Measurements from ENCODE around the gene WIF1. TPM values are rescaled to one million over a fixed set of nuclear protein-coding genes. Genes with fewer than 3 reads are reported as not detected.

The WIF1 gene
- total and polyA plus RNA-seq, 10 of the 15 experiments (the other 5 are each of a cell fraction or from before 2014, with no cell fraction given), result 0.04 to 0.05 (median 0.05) TPM; not detected in 7

DNA sequence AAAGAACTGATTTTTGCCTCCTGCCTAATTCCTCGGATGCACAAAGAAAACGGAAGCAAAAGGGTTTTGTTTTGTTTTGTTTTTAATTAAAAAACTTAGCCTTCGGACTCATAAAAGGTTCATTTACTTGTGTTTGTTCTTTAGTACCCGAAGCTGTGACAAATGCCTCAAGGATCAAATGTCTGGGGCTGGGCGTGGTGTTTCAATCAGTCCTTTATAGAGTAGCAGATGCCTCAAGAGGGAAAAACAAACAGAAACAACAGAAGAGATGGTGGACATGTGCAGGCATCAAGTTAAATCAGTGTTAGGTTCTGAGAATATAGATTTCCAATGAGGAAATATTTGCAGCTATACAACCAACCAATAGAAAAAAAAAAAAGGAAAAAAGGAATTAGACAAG, 1.6 kb upstream of the WIF1 start:
- H3K4me3 ChIP-seq, result no peak overlapping the region
- no peak overlapping the region for H2AFZ ChIP-seq (ENCODE audit: control insufficient read depth, low read depth, low read length)
- no peak overlapping the region for H3K9ac ChIP-seq (ENCODE audit: control insufficient read depth, insufficient read depth, low read length)
- in situ Hi-C loops (cut with MboI), result loop anchor here (5.0 kb wide), 1 partner anchor 325 kb away; no protein-coding TSS in a partner anchor
- SMC1A ChIA-PET (ENCODE audit: uncharacterized antibody, unreplicated experiment), result interaction anchor here (0.7 to 6.5 kb wide), 11 partner anchors 10 to 326 kb away, joined by 3 to 57 read pairs (median 6); no protein-coding TSS in a partner anchor
- H3K79me2 ChIP-seq (ENCODE audit: control insufficient read depth, insufficient read depth, low read length), result no peaks in the 10 kb centered on the region
- CTCF ChIA-PET, result interaction anchor here (0.6 to 3.1 kb wide), 16 partner anchors 11 to 326 kb away, joined by 3 to 38 read pairs (median 7); no protein-coding TSS in a partner anchor
- RAD21 ChIA-PET (ENCODE audit: unreplicated experiment), result interaction anchor here (0.9 to 2.7 kb wide), 10 partner anchors 11 to 326 kb away, joined by 3 to 21 read pairs (median 7); partner anchors contain the start of gene LEMD3
- no peak overlapping the region for H3K27ac ChIP-seq (ENCODE audit: control insufficient read depth, insufficient read depth)
- H4K20me1 ChIP-seq (ENCODE audit: control insufficient read depth, insufficient read depth), result no peaks in the 10 kb centered on the region
- TF ChIP-seq, protein P1, sequence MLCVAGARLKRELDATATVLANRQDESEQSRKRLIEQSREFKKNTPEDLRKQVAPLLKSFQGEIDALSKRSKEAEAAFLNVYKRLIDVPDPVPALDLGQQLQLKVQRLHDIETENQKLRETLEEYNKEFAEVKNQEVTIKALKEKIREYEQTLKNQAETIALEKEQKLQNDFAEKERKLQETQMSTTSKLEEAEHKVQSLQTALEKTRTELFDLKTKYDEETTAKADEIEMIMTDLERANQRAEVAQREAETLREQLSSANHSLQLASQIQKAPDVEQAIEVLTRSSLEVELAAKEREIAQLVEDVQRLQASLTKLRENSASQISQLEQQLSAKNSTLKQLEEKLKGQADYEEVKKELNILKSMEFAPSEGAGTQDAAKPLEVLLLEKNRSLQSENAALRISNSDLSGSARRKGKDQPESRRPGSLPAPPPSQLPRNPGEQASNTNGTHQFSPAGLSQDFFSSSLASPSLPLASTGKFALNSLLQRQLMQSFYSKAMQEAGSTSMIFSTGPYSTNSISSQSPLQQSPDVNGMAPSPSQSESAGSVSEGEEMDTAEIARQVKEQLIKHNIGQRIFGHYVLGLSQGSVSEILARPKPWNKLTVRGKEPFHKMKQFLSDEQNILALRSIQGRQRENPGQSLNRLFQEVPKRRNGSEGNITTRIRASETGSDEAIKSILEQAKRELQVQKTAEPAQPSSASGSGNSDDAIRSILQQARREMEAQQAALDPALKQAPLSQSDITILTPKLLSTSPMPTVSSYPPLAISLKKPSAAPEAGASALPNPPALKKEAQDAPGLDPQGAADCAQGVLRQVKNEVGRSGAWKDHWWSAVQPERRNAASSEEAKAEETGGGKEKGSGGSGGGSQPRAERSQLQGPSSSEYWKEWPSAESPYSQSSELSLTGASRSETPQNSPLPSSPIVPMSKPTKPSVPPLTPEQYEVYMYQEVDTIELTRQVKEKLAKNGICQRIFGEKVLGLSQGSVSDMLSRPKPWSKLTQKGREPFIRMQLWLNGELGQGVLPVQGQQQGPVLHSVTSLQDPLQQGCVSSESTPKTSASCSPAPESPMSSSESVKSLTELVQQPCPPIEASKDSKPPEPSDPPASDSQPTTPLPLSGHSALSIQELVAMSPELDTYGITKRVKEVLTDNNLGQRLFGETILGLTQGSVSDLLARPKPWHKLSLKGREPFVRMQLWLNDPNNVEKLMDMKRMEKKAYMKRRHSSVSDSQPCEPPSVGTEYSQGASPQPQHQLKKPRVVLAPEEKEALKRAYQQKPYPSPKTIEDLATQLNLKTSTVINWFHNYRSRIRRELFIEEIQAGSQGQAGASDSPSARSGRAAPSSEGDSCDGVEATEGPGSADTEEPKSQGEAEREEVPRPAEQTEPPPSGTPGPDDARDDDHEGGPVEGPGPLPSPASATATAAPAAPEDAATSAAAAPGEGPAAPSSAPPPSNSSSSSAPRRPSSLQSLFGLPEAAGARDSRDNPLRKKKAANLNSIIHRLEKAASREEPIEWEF (IDR thresholded peaks at IDR 0.05; ENCODE audit: insufficient replicate concordance, low read depth, low read length), result no peak
- no peak for TF ChIP-seq ZNF622 (IDR thresholded peaks at IDR 0.05)
- no peak for TF ChIP-seq HDGF (IDR thresholded peaks at IDR 0.05)
- TF ChIP-seq EGR1 (IDR thresholded peaks at IDR 0.05; ENCODE audit: borderline replicate concordance in 1 of 2, low read depth in 2 of 2, low read length in 2 of 2), result no peak
- no peak for TF ChIP-seq RCOR1 (conservative IDR thresholded peaks at IDR 0.05; ENCODE audit: low read depth, low read length)
- no peak for TF ChIP-seq SMC3 (IDR thresholded peaks at IDR 0.05; ENCODE audit: borderline replicate concordance, low read length)
- 47% methylated on average over 5 of the region's 5 CpGs for WGBS (ENCODE audit: insufficient coverage, insufficient replicate concordance, low lambda C conversion rate, missing lambda C conversion rate)
- H3K4me2 ChIP-seq (ENCODE audit: control insufficient read depth, insufficient read depth), result no peak overlapping the region
- no peak for FAIRE-seq
- H3K4me1 ChIP-seq (ENCODE audit: control insufficient read depth, insufficient read depth, low read length), result no peaks in the 10 kb centered on the region; the same call in 1 of the 2 replicates
- no peak for DNase-seq (ENCODE audit: low read depth, low spot score)
- no peaks in the 10 kb centered on the region for H3K36me3 ChIP-seq (ENCODE audit: control insufficient read depth in 2 of 2, insufficient read depth in 2 of 2, low read length in 1 of 2)
- no TSS peak for BruUV-seq (replicated peaks)
- POLR2A ChIA-PET, result interaction anchor here (1.0 kb wide), 1 partner anchor 326 kb away, joined by 3 read pairs; no protein-coding TSS in a partner anchor
- intact Hi-C loops (cut with micrococcal nuclease; ENCODE audit: unreplicated experiment), result loop anchor here (1.0 to 2.0 kb wide), 4 partner anchors 110 to 326 kb away; no protein-coding TSS in a partner anchor
- peaks cover 2 to 5% of the 10 kb centered on the region in 2 experiments; a peak in 3 of 4 replicates for H3K27me3 ChIP-seq (replicated peaks in 1 of 2; ENCODE audit: control insufficient read depth in 2 of 2, insufficient read depth in 2 of 2, low read length in 1 of 2)
- no peak for ATAC-seq
- no peaks in the 10 kb centered on the region for H3K9me3 ChIP-seq (replicated peaks; ENCODE audit: control insufficient read depth, insufficient read depth, low read length)
